GM12872 (cell line): ENCODE data around the gene NECTIN1.

Experiments used
- TF ChIP-seq, protein P1 (sequence below): IDR thresholded peaks from 3 replicates; pipeline ENCODE4 v1.5.1; 2011; ENCODE audit warnings: low read depth, mild to moderate bottlenecking, low read length, moderate library complexity; ENCODE audit not compliant: insufficient read depth

NECTIN1 gene

DNA sequence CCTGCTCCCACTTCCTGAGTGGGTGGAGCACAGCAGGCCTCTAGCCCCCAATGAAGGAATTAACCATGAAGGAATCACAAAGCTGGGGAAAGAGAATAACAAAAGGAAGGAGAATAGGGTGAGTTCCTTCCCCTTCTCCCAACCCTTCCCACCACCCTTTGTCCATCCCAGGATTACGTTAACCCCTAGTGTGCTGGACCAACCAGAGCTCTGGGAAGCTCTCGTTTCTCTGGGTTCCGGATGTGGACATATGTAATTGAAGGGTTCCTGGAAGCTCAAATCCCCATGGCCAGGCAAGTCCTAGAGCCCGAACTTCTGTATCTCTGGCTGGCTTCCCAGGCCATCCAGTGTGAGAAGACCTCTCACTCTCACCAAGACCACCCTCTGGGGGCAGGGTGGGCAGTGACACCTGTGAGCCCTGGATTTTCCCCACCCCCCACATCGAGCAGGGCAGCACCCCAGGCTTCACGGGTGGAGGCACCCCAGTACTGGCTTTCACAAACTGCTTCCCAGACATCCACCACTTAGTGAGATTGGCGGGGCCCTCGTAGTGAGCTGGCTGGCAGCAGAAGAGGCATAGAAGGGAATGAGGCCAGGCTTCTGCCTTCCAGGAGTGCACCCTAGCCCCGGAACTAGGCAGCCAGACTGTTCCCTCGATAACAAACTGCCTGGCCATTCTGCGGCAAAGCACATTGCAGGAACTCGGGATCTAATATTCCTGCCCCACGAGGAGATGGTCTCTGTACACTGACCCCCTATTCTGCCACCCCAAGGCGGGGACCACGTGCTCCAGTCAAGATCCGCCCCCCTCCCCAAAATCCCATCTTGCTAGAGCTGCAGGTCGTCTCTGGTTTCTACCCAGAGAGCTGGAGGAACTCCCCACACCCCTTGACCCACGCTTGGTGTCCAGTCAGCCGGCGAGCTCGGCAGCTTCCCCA lies 2.1 kb downstream of the NECTIN1 start:
- TF ChIP-seq, protein P1, sequence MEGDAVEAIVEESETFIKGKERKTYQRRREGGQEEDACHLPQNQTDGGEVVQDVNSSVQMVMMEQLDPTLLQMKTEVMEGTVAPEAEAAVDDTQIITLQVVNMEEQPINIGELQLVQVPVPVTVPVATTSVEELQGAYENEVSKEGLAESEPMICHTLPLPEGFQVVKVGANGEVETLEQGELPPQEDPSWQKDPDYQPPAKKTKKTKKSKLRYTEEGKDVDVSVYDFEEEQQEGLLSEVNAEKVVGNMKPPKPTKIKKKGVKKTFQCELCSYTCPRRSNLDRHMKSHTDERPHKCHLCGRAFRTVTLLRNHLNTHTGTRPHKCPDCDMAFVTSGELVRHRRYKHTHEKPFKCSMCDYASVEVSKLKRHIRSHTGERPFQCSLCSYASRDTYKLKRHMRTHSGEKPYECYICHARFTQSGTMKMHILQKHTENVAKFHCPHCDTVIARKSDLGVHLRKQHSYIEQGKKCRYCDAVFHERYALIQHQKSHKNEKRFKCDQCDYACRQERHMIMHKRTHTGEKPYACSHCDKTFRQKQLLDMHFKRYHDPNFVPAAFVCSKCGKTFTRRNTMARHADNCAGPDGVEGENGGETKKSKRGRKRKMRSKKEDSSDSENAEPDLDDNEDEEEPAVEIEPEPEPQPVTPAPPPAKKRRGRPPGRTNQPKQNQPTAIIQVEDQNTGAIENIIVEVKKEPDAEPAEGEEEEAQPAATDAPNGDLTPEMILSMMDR, result no peak

DNA sequence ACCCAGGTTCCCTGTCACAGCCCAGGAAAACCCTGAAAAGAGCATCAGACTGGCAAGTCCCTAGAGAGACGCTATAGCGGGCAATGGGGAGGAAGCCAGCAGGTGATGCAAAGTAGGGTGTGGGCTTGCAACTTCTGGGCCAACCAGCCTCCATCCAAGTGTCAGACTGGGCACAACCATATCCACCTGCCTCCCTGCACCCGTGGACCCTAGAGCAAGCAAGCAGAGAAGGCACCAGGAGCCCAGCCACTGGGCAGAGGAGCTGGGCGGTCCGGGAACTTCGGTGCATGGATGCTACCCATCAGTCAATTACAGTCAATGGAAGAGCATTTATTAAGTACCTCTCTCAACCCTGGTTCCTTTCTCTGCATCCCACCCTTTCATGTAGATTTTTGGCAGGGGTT lies 2.8 kb downstream of the NECTIN1 start:
- TF ChIP-seq, protein P1, result no peak

DNA sequence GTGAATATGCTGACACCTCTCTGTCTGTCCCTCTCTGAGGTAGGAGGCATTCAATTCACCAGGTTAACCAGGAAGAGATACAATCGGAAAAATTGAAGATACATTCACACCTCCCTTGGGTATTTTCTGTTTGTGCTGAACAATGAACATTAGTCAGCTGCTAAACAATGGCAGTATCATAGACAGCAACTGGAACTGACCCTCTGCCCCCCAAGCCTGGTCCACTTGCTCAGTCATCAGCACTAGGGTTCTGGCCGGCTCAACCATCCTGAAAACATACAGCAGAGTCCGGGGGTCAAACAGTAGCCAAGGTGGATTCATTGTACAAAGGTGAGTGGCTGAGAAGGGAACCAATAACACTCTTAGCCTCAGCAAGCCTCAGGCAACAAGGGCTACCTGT lies 4.0 kb downstream of the NECTIN1 start:
- TF ChIP-seq, protein P1, result no peak

DNA sequence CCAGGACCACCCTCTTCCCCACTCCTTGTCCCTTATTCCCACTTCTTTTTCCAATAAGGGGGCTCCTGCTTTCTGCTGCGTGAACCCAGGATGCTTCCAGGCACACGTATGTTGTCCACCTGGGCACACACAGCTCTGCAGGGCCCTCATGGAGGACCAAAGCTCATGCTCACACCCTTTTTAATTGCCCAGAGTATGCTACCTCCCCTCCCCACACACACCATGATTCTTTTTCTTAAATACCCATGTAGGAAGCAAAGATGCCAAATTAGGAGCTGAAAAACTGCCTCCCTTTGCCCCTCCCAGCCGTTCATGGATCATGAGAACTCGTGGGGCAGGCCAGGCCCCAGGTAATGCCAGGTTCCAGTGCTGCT lies 5.1 kb downstream of the NECTIN1 start:
- TF ChIP-seq, protein P1, result no peak

DNA sequence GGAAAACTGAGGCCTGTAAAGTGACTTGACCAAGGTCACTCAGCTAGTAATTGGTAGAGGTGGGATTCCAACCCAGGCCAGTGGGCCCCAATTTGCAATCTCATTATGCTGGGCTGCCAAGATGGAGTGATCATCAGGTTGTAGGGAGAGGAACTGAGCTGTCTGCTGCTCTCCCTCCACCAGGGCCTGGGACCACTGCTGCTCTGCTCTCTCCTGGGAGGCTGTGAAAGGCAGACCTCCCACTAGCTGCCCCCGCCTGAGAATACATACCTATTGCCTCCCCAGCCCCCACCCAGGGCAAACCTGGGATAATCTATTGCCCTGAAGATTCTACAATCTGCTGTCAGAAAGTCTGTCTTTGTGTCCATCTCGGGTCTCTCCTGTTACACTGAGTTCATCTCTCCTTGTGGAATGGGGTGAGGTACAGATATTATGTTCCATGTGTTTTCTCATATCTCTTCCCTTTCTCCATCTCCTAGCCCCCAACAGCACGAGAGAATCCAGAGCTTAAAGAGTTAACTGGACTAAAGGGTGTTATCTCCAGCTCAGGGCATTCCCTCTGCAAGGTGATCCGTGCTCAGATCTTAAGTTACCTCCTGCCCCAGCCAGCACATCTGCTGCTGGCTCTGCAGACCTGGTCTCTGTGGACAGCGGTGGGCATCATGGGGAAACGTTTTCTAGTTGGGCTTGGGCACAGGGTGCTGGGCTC lies 5.6 kb downstream of the NECTIN1 start:
- TF ChIP-seq, protein P1, result no peak

DNA sequence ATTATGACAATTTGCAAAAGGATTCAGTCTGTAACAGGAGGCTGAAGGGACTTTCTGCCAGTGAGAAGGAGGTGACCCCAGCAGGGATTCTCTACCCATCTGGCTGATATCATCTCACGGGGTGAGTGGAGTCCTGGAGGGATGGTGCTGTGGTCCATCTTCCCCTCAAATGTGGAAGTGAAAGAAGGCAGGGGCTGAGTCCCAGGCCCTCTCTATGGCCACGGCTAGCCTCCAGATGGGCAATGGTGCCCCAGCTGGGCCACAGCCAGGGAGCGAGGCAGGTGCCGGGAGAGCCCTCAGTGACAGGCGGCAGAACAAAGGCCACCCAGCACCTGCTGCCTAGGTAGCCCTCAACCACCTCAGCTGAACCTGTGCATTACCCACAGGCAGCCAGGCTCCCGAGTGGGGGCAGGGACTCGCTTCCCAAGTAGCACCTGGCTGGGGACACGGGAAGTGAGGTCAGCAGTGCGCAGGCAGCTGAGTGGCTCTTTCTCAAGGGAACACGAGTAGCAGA lies 6.7 kb downstream of the NECTIN1 start:
- TF ChIP-seq, protein P1, result no peak
